ENCODE results near the gene SOAT2.

DNA sequence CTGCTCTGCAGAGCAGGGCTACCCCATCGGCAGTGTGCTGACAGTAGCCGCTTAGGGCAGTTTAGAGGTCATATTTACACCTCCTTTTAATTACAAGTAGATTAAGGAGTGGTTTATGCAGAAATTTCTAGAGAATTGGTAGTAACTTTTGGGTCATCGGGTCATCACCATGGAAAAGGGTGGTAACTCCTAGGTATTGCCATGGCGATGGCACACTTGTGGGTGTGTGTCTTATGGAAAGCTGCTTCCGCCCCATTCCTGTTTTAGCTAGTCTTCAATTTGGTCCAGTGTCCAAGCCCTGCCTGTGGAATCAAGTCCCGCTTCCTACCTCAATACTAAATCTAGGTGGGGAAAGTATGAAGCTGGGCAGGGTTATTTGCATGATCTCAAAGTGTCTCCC lies 47.8 kb downstream of the SOAT2 start:
- TF ChIP-seq, protein P1, sequence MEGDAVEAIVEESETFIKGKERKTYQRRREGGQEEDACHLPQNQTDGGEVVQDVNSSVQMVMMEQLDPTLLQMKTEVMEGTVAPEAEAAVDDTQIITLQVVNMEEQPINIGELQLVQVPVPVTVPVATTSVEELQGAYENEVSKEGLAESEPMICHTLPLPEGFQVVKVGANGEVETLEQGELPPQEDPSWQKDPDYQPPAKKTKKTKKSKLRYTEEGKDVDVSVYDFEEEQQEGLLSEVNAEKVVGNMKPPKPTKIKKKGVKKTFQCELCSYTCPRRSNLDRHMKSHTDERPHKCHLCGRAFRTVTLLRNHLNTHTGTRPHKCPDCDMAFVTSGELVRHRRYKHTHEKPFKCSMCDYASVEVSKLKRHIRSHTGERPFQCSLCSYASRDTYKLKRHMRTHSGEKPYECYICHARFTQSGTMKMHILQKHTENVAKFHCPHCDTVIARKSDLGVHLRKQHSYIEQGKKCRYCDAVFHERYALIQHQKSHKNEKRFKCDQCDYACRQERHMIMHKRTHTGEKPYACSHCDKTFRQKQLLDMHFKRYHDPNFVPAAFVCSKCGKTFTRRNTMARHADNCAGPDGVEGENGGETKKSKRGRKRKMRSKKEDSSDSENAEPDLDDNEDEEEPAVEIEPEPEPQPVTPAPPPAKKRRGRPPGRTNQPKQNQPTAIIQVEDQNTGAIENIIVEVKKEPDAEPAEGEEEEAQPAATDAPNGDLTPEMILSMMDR (IDR thresholded peaks at IDR 0.05): no peak
- TF ChIP-seq POLR2A (IDR thresholded peaks at IDR 0.05): no peak
